Inflammatory macrophage (primary cell): Measurements from ENCODE around the gene WDR27.
"Not testable (repeated sequence)": the region's sequence is repeated elsewhere in the genome, so short reads cannot be mapped to it uniquely, and the experiment has no call there.

Source experiments
- DNase-seq, 2 donors: peaks; one replicate each; pipeline ENCODE4 v3.0.0-alpha.2; 2020 to 2022

Gene WDR27

GRCh38 chr6:169470790-169471189 is 231.0 kb downstream of the WDR27 start:
- no peak for DNase-seq

GRCh38 chr6:169469028-169469427 is 232.8 kb downstream of the WDR27 start:
- no peak for DNase-seq

- not testable (repeated sequence) for DNase-seq
Measured at GRCh38 chr6:169467755-169468154, 234.1 kb downstream of the WDR27 start.

GRCh38 chr6:169466256-169466655 is 235.6 kb downstream of the WDR27 start:
- not testable (repeated sequence) for DNase-seq

GRCh38 chr6:169457762-169458161 is 244.1 kb downstream of the WDR27 start:
- DNase-seq: no peak

GRCh38 chr6:169456840-169457239 is 245.0 kb downstream of the WDR27 start:
- no peak for DNase-seq

GRCh38 chr6:169455470-169455869 is 246.4 kb downstream of the WDR27 start:
- DNase-seq: no peak

GRCh38 chr6:169454872-169455204 is 247.0 kb downstream of the WDR27 start:
- no peak for DNase-seq

- DNase-seq: no peak
Measured at GRCh38 chr6:169454204-169454871, 247.5 kb downstream of the WDR27 start.

- no peak for DNase-seq
Measured at GRCh38 chr6:169452869-169453620, 248.8 kb downstream of the WDR27 start.

GRCh38 chr6:169452117-169452868 is 249.5 kb downstream of the WDR27 start:
- DNase-seq: no peak

GRCh38 chr6:169451065-169451838 is 250.6 kb downstream of the WDR27 start:
- no peak for DNase-seq

GRCh38 chr6:169450097-169450496 is 251.7 kb downstream of the WDR27 start:
- DNase-seq: no peak

- DNase-seq: no peak
Measured at GRCh38 chr6:169449221-169449620, 252.6 kb downstream of the WDR27 start.

- no peak for DNase-seq
Measured at GRCh38 chr6:169445661-169446581, 255.9 kb downstream of the WDR27 start.

- DNase-seq: no peak
Measured at GRCh38 chr6:169445227-169445626, 256.6 kb downstream of the WDR27 start.

- DNase-seq: no peak
Measured at GRCh38 chr6:169441292-169441691, 260.5 kb downstream of the WDR27 start.

- DNase-seq: no peak
Measured at GRCh38 chr6:169439710-169440109, 262.1 kb downstream of the WDR27 start.

- DNase-seq: not testable (repeated sequence)
Measured at GRCh38 chr6:169434554-169434953, 267.3 kb downstream of the WDR27 start.

- DNase-seq: no peak
Measured at GRCh38 chr6:169429001-169429400, 272.8 kb downstream of the WDR27 start.

GRCh38 chr6:169428532-169428931 is 273.3 kb downstream of the WDR27 start:
- DNase-seq: no peak

- DNase-seq: no peak
Measured at GRCh38 chr6:169427856-169428255, 274.0 kb downstream of the WDR27 start.
